OCI-LY7 (cell line): ENCODE data around the gene PDE10A. TPM values are rescaled to one million over a fixed set of nuclear protein-coding genes. Genes with fewer than 3 reads are reported as not detected.
"Not testable (repeated sequence)": the region's sequence is repeated elsewhere in the genome, so short reads cannot be mapped to it uniquely, and the experiment has no call there.

Source experiments
- BruUV-seq: library from RNA; stranded (reverse); fragments of 400-500 nt; replicated peaks from 2 replicates; lab custom pipeline; 2021; lab: Mats Ljungman, UMichigan
- CTCF ChIA-PET: fragments of 300-600 bp; sonication (Branson Sonifier 250); formaldehyde crosslinking; loops from one replicate; lab custom pipeline; 2022; ENCODE audit warnings: antibody characterized with exemption; ENCODE audit not compliant: unreplicated experiment; lab: Charles Lee
- POLR2A ChIA-PET: fragments of 300-600 bp; sonication (Branson Sonifier 250); formaldehyde crosslinking; loops from one replicate; lab custom pipeline; 2022; ENCODE audit warnings: antibody characterized with exemption; lab: Charles Lee
- DNase-seq: peaks from one replicate; pipeline ENCODE4 v3.0.0-alpha.2; 2015; ENCODE audit warnings: low spot score
- H2AFZ ChIP-seq: fragments of 200-600 bp; sonication (generic), shearing (Covaris generic); 2 replicates; pipeline ENCODE4 v1.6.1; 2014; ENCODE audit warnings: mild to moderate bottlenecking, antibody characterized with exemption, low read length, moderate library complexity
- H3K27ac ChIP-seq: fragments of 200-600 bp; sonication (generic); 2 replicates; pipeline ENCODE4 v1.5.1; 2014; ENCODE audit warnings: mixed run types, low read depth, mild to moderate bottlenecking, moderate library complexity, low read length, inconsistent platforms; ENCODE audit not compliant: poor library complexity, severe bottlenecking
- H3K36me3 ChIP-seq: fragments of 200-600 bp; sonication (generic); 2 replicates; pipeline ENCODE4 v1.6.1; 2014; ENCODE audit warnings: mild to moderate bottlenecking, antibody characterized with exemption, low read length, moderate library complexity, mixed read lengths; ENCODE audit not compliant: insufficient read depth
- H3K4me1 ChIP-seq: fragments of 200-600 bp; sonication (generic); 2 replicates; pipeline ENCODE4 v1.5.1; 2014; ENCODE audit warnings: mild to moderate bottlenecking, low read length; ENCODE audit not compliant: insufficient read depth, poor library complexity, severe bottlenecking
- H3K4me2 ChIP-seq: fragments of 200-600 bp; sonication (generic); 2 replicates; pipeline ENCODE4 v1.6.1; 2014; ENCODE audit warnings: mild to moderate bottlenecking, low read length
- H3K4me3 ChIP-seq: fragments of 200-600 bp; sonication (generic); 2 replicates; pipeline ENCODE4 v1.5.1; 2014; ENCODE audit warnings: mild to moderate bottlenecking, low read depth, low read length; ENCODE audit not compliant: poor library complexity, severe bottlenecking
- H3K79me2 ChIP-seq: fragments of 200-600 bp; sonication (generic); 2 replicates; pipeline ENCODE4 v1.6.1; 2016; ENCODE audit warnings: low read depth, mild to moderate bottlenecking, low read length, moderate library complexity, mixed read lengths; ENCODE audit not compliant: insufficient read depth
- H3K9me2 ChIP-seq: fragments of 200-600 bp; sonication (generic); 2 replicates; pipeline ENCODE4 v1.6.1; 2016; ENCODE audit warnings: mild to moderate bottlenecking, low read length, mixed read lengths; ENCODE audit not compliant: insufficient read depth
- H3K9me3 ChIP-seq: fragments of 200-600 bp; sonication (generic); 2 replicates; pipeline ENCODE4 v1.6.1; 2014; ENCODE audit warnings: mild to moderate bottlenecking, mixed run types, low read length, mixed read lengths
- H4K20me1 ChIP-seq: fragments of 200-600 bp; sonication (generic); 2 replicates; pipeline ENCODE4 v1.6.1; 2014; ENCODE audit warnings: mild to moderate bottlenecking, antibody characterized with exemption, low read length, moderate library complexity, mixed read lengths; ENCODE audit not compliant: insufficient read depth
- EZH2phosphoT487 ChIP-seq: fragments of 200-600 bp; sonication (generic); IDR thresholded peaks from 2 replicates; pipeline ENCODE4 v1.6.1; 2018; ENCODE audit warnings: low read depth, borderline replicate concordance, mild to moderate bottlenecking, mixed run types, antibody characterized with exemption, low read length, moderate library complexity, mixed read lengths
- intact Hi-C: fragments of 100-400 bp; cut with micrococcal nuclease; formaldehyde crosslinking; loops from one replicate; pipeline ENCODE4 v1.10.0; 2022; ENCODE audit not compliant: unreplicated experiment
- total RNA-seq, 2 experiments: library from RNA; depleted of rRNA in 1 of 2; stranded (reverse); fragments of >200 nt in 1 of 2; shearing (Covaris generic) in 1 of 2; gene quantifications; 2 replicates each; pipeline ENCODE4 v1.2.3, GENCODE V29; 2014 to 2022
- TF ChIP-seq, protein P1 (sequence below): fragments of 200-600 bp; sonication (generic); conservative IDR thresholded peaks from 2 replicates; pipeline ENCODE4 v1.5.1; 2014; ENCODE audit warnings: mild to moderate bottlenecking, antibody characterized with exemption, low read length, moderate library complexity, mixed read lengths

PDE10A gene
- total RNA-seq, 2 experiments from 2014 or later = not detected

DNA sequence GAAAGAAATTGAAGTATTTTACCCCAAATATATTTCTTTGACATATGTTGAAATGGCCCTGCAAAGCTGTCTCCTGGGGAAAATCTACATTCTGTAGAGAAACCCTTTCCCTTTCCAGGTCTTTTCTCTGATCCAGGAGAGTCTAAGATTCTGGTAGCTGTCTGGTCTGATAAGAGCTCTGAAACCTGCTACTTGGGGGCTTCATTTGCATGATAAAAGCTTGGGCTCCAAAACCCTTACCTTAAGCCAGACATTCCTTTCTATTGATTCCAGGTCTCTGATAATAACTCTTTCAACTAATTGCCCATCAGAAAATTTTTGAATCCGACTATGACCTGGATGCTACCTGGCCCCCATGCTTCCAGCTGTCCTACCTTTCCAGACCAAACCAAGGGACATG lies 184.5 kb downstream of the PDE10A start:
- Histone ChIP-seq H3K4me3 (no peak overlapping the region), H3K27ac (no peak overlapping the region), H3K79me2 (no peaks in the 10 kb centered on the region), H3K4me2 (no peak overlapping the region), H3K9me3 (no peaks in the 10 kb centered on the region), H3K36me3 (no peaks in the 10 kb centered on the region), H4K20me1 (no peaks in the 10 kb centered on the region), H2AFZ (no peak overlapping the region), H3K4me1 (no peaks in the 10 kb centered on the region), H3K9me2 (no peaks in the 10 kb centered on the region)
- intact Hi-C loops = no loop called here
- no peak for DNase-seq
- BruUV-seq = no TSS peak
- POLR2A ChIA-PET = interaction anchor here (1.1 kb wide), 1 partner anchor 21 kb away, joined by 4 read pairs; no protein-coding TSS in a partner anchor
- TF ChIP-seq, protein P1, sequence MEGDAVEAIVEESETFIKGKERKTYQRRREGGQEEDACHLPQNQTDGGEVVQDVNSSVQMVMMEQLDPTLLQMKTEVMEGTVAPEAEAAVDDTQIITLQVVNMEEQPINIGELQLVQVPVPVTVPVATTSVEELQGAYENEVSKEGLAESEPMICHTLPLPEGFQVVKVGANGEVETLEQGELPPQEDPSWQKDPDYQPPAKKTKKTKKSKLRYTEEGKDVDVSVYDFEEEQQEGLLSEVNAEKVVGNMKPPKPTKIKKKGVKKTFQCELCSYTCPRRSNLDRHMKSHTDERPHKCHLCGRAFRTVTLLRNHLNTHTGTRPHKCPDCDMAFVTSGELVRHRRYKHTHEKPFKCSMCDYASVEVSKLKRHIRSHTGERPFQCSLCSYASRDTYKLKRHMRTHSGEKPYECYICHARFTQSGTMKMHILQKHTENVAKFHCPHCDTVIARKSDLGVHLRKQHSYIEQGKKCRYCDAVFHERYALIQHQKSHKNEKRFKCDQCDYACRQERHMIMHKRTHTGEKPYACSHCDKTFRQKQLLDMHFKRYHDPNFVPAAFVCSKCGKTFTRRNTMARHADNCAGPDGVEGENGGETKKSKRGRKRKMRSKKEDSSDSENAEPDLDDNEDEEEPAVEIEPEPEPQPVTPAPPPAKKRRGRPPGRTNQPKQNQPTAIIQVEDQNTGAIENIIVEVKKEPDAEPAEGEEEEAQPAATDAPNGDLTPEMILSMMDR = no peak
- CTCF ChIA-PET = no interaction called here

DNA sequence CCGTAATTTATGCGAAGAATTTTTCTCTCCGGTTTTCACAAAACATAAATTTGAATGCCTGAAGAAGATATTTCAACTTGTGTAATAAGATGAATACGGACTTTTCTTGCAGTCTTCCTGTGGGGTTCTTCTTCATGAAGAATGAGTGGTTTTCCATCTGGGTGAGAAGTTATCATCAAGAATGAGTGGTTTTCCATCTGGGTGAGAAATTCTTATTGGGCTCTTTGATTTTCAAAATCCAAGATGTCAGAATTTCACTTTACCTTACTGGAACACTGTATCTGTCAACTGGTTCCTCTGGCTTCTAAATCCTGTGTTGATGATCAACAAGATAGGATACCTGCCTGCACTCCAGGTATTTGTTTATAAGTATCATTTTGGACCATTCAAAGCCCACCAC lies 193.6 kb downstream of the PDE10A start:
- no peak overlapping the region for H3K4me2 ChIP-seq
- ChIA-PET CTCF (no interaction called here), POLR2A (no interaction called here)
- no peak overlapping the region for H2AFZ ChIP-seq
- H4K20me1 ChIP-seq = no peaks in the 10 kb centered on the region
- no peaks in the 10 kb centered on the region for H3K9me2 ChIP-seq
- H3K79me2 ChIP-seq = no peaks in the 10 kb centered on the region
- no TSS peak for BruUV-seq
- H3K4me1 ChIP-seq = no peaks in the 10 kb centered on the region
- no peak for DNase-seq
- no peaks in the 10 kb centered on the region for H3K9me3 ChIP-seq
- TF ChIP-seq EZH2phosphoT487 = no peak
- TF ChIP-seq, protein P1 = no peak
- intact Hi-C loops = no loop called here
- no peaks in the 10 kb centered on the region for H3K36me3 ChIP-seq
- no peak overlapping the region for H3K27ac ChIP-seq
- no peak overlapping the region for H3K4me3 ChIP-seq

DNA sequence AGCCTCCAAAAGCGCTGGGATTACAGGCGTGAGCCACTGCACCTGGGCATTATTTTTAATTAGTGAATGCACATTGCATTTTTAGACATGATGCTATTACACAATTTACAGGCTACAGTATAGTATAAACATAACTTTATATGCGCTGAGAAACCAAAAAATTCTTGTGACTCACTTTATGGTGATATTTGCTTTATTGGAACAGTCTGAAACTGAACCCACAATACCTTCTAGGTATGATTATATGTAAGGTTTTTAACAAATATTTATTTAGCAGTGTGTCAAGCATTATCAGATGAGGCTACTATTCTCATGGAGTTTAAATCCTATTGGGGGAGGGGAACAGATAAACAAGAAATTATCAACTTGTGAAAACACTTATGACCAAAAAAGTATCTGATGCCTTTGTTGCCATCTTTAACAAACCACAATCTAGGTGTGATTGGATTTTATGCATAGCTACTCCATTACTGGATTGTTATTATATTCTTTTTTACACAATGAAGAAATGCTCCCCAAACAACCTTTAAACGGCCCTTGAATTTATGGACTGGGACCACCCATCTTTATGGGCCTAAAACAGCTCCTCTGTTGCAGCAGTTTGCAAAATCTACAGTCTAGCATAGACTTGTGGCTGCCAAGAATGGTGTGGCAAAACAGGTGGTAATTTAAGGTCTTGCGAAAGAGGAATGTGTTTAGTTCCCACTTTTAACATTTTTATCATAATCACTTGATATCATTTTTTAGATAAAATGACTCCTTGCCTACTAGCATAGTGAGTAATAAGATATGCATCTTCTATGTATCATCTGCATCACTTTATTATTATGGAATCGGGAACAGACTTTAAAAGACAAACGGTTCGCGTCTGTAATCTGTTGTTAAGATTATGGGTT lies 194.5 kb downstream of the PDE10A start:
- no peaks in the 10 kb centered on the region for H3K36me3 ChIP-seq
- intact Hi-C loops = no loop called here
- CTCF ChIA-PET = no interaction called here
- POLR2A ChIA-PET = no interaction called here
- no peaks in the 10 kb centered on the region for H3K9me3 ChIP-seq
- no TSS peak for BruUV-seq
- H3K79me2 ChIP-seq = no peaks in the 10 kb centered on the region
- TF ChIP-seq EZH2phosphoT487 = no peak
- TF ChIP-seq, protein P1 = no peak
- no peak overlapping the region for H3K27ac ChIP-seq
- no peak overlapping the region for H3K4me3 ChIP-seq
- H3K4me2 ChIP-seq = no peak overlapping the region
- no peaks in the 10 kb centered on the region for H3K4me1 ChIP-seq
- H4K20me1 ChIP-seq = no peaks in the 10 kb centered on the region
- H2AFZ ChIP-seq = no peak overlapping the region
- no peak for DNase-seq
- H3K9me2 ChIP-seq = no peaks in the 10 kb centered on the region

DNA sequence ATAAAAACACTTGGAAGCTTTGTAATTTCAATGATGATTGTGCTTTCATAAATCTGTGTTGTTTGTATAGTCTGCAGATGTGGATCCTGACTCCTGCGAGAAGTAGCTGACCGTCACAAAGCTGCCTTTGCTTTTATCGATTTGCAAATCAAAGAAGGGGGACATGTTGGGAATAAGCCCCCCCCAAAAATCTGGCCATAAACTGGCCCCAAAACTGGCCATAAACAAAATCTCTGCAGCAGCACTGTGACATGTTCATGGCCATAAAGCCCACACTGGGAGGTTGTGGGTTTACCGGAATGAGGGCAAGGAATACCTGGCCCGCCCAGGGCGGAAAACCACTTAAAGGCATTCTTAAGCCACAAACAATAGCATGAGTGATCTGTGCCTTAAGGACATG lies 199.5 kb downstream of the PDE10A start:
- DNase-seq, H2AFZ ChIP-seq, H4K20me1 ChIP-seq, H3K4me1 ChIP-seq, H3K4me2 ChIP-seq, H3K9me3 ChIP-seq, H3K79me2 ChIP-seq, H3K9me2 ChIP-seq, H3K36me3 ChIP-seq, intact Hi-C loops, BruUV-seq, CTCF ChIA-PET, POLR2A ChIA-PET, H3K27ac ChIP-seq, H3K4me3 ChIP-seq: not testable (repeated sequence)
